ENCODE data around the gene CPN2. TPM values are rescaled to one million over a fixed set of nuclear protein-coding genes. Genes with fewer than 3 reads are reported as not detected.

The CPN2 gene
- total and polyA plus RNA-seq, 2 experiments from 2014 or later: 0.10 to 0.14 TPM

- no peak for ATAC-seq
Measured at GRCh38 chr3:194298331-194299227, 52.5 kb downstream of the CPN2 start.

More at GRCh38 chr3:194298331-194299227, 52.5 kb downstream of the CPN2 start:
- Mint-ChIP-seq H3K27me3 (ENCODE audit: insufficient read depth, low read depth, poor library complexity) (peaks cover 4% of the 10 kb centered on the region), H3K9me3 (no peaks in the 10 kb centered on the region), H3K4me3 (no peak overlapping the region), H3K27ac (no peak overlapping the region), H3K4me1 (peaks cover 42% of the 10 kb centered on the region), H3K36me3 (ENCODE audit: low read depth) (no peaks in the 10 kb centered on the region; the same call in 2 of the 3 replicates)
- no peaks in the 10 kb centered on the region for H4K20me1 ChIP-seq (replicated peaks; ENCODE audit: insufficient read depth)
- H3K9me2 ChIP-seq (ENCODE audit: insufficient read depth): no peaks in the 10 kb centered on the region
- no peak for DNase-seq (ENCODE audit: low spot score)
- H3K4me2 ChIP-seq: no peak overlapping the region
- H3K79me2 ChIP-seq (replicated peaks; ENCODE audit: insufficient read depth): no peaks in the 10 kb centered on the region
- no peaks in the 10 kb centered on the region for H3K36me3 ChIP-seq (ENCODE audit: insufficient read depth)
- TF ChIP-seq EZH2 (IDR thresholded peaks at IDR 0.05; ENCODE audit: low read depth, unreplicated experiment) (no peak), ZNF114 (CRISPR knock-in tag; IDR thresholded peaks at IDR 0.05) (no peak), ZNF331 (CRISPR knock-in tag; IDR thresholded peaks at IDR 0.05; ENCODE audit: low read depth) (no peak), JUNB (IDR thresholded peaks at IDR 0.05; ENCODE audit: unreplicated experiment) (no peak), NANOG (IDR thresholded peaks at IDR 0.05; ENCODE audit: borderline replicate concordance) (no peak), POLR2AphosphoS5 (IDR thresholded peaks at IDR 0.05; ENCODE audit: low read depth) (no peak)
- TF ChIP-seq, protein P1, sequence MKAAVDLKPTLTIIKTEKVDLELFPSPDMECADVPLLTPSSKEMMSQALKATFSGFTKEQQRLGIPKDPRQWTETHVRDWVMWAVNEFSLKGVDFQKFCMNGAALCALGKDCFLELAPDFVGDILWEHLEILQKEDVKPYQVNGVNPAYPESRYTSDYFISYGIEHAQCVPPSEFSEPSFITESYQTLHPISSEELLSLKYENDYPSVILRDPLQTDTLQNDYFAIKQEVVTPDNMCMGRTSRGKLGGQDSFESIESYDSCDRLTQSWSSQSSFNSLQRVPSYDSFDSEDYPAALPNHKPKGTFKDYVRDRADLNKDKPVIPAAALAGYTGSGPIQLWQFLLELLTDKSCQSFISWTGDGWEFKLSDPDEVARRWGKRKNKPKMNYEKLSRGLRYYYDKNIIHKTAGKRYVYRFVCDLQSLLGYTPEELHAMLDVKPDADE (IDR thresholded peaks at IDR 0.05): no peak
- TF ChIP-seq, protein P2, sequence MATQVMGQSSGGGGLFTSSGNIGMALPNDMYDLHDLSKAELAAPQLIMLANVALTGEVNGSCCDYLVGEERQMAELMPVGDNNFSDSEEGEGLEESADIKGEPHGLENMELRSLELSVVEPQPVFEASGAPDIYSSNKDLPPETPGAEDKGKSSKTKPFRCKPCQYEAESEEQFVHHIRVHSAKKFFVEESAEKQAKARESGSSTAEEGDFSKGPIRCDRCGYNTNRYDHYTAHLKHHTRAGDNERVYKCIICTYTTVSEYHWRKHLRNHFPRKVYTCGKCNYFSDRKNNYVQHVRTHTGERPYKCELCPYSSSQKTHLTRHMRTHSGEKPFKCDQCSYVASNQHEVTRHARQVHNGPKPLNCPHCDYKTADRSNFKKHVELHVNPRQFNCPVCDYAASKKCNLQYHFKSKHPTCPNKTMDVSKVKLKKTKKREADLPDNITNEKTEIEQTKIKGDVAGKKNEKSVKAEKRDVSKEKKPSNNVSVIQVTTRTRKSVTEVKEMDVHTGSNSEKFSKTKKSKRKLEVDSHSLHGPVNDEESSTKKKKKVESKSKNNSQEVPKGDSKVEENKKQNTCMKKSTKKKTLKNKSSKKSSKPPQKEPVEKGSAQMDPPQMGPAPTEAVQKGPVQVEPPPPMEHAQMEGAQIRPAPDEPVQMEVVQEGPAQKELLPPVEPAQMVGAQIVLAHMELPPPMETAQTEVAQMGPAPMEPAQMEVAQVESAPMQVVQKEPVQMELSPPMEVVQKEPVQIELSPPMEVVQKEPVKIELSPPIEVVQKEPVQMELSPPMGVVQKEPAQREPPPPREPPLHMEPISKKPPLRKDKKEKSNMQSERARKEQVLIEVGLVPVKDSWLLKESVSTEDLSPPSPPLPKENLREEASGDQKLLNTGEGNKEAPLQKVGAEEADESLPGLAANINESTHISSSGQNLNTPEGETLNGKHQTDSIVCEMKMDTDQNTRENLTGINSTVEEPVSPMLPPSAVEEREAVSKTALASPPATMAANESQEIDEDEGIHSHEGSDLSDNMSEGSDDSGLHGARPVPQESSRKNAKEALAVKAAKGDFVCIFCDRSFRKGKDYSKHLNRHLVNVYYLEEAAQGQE (IDR thresholded peaks at IDR 0.05; ENCODE audit: unreplicated experiment): no peak
- no peaks in the 10 kb centered on the region for H3K27me3 ChIP-seq (ENCODE audit: insufficient read depth)
- H2AFZ ChIP-seq: no peak overlapping the region
- H3K4me1 ChIP-seq (ENCODE audit: insufficient read depth): peaks cover 35% of the 10 kb centered on the region
- no peak overlapping the region for H3K27ac ChIP-seq (ENCODE audit: low read depth)
- no peak overlapping the region for H3K4me3 ChIP-seq
- 0 out of 2 replicates have a peak, but pooled peaks cover 10% of the 10 kb centered on the region for H3F3A ChIP-seq (replicated peaks; ENCODE audit: low read depth)

Data from GM23338 (cell line).